ENCODE data around the gene CDC14B. TPM values are rescaled to one million over a fixed set of nuclear protein-coding genes. Genes with fewer than 3 reads are reported as not detected.
A peak's percentile ranks its signal among the peaks of the same experiment; 100 is the strongest.

The CDC14B gene
- total and polyA plus RNA-seq, 2 donors (not counting 1 experiment from before 2014, with no cell fraction given), result 2.8 to 8.5 TPM

- H3K4me1 Mint-ChIP-seq, result peaks cover 7% of the 10 kb centered on the region
- no peak overlapping the region for H3K4me2 ChIP-seq (replicated peaks; ENCODE audit: low read depth, low read length, poor library complexity, severe bottlenecking)
- POLR2A ChIA-PET, result no interaction called here
- peaks cover 0 to 41% (median 23%) of the 10 kb centered on the region in 4 experiments for H3K27me3 ChIP-seq (replicated peaks in 1 of 4; ENCODE audit: control extremely low read depth in 1 of 4, control insufficient read depth in 3 of 4, insufficient read depth in 4 of 4, low read length in 3 of 4)
- intact Hi-C loops (cut with micrococcal nuclease), result no loop called here
- ATAC-seq (ENCODE audit: low read depth), result no peak
- H3K9me3 ChIP-seq (ENCODE audit: control extremely low read depth in 1 of 3, control insufficient read depth in 2 of 3, insufficient read depth in 1 of 3, low read length in 2 of 3), result peaks cover 0 to 11% (median 0%) of the 10 kb centered on the region in 3 donors
- peaks cover 58% of the 10 kb centered on the region for H3K27me3 Mint-ChIP-seq
- H3K4me3 Mint-ChIP-seq, result peak overlapping the region; percentile 57
- H3K4me1 ChIP-seq (ENCODE audit: control insufficient read depth in 2 of 2, insufficient read depth in 2 of 2, low read length in 2 of 2), result peaks cover 11 to 14% of the 10 kb centered on the region in 2 donors
- DNase-seq, result peak; percentile 9
- H2AFZ ChIP-seq (ENCODE audit: insufficient read depth, low read depth, low read length, poor library complexity, severe bottlenecking), result no peak overlapping the region
- WGBS (ENCODE audit: insufficient coverage), result 94% methylated on average over 16 of the region's 22 CpGs
- CTCF ChIA-PET, result no interaction called here
- no peak overlapping the region for H3K9ac ChIP-seq (ENCODE audit: low read length)
- H4K20me1 ChIP-seq (ENCODE audit: control insufficient read depth, insufficient read depth, low read length, poor library complexity, severe bottlenecking), result no peaks in the 10 kb centered on the region
- H3K4me3 ChIP-seq (ENCODE audit: control extremely low read depth in 1 of 5, extremely low read depth in 1 of 5, insufficient read depth in 1 of 5, low read depth in 2 of 5, low read length in 4 of 5), result no peak overlapping the region
- no peak overlapping the region for H3K27ac ChIP-seq (ENCODE audit: low read length in 2 of 2)
- H3K79me2 ChIP-seq (ENCODE audit: control insufficient read depth, insufficient read depth, low read length), result no peaks in the 10 kb centered on the region
- TF ChIP-seq CTCF (IDR thresholded peaks at IDR 0.05) (no peak), EZH2 (IDR thresholded peaks at IDR 0.05; ENCODE audit: borderline replicate concordance, insufficient read depth, low read depth, low read length, poor library complexity, severe bottlenecking) (no peak)
- H3K9me3 Mint-ChIP-seq (ENCODE audit: insufficient read depth), result no peaks in the 10 kb centered on the region
- no peaks in the 10 kb centered on the region for H3K36me3 ChIP-seq (replicated peaks in 1 of 2; ENCODE audit: control extremely low read depth in 1 of 2, control insufficient read depth in 1 of 2, extremely low read depth in 1 of 2, insufficient read depth in 2 of 2, low read length in 1 of 2)
- H3K27ac Mint-ChIP-seq, result no peak overlapping the region
Observed at GRCh38 chr9:96617439-96618185, 2.0 kb downstream of the CDC14B start.

- Histone ChIP-seq H3K4me2 (replicated peaks; ENCODE audit: low read depth, low read length, poor library complexity, severe bottlenecking) (no peak overlapping the region), H3K4me3 (ENCODE audit: control extremely low read depth in 1 of 5, extremely low read depth in 1 of 5, insufficient read depth in 1 of 5, low read depth in 2 of 5, low read length in 4 of 5) (no peak overlapping the region), H3K9ac (ENCODE audit: low read length) (no peak overlapping the region), H2AFZ (ENCODE audit: insufficient read depth, low read depth, low read length, poor library complexity, severe bottlenecking) (no peak overlapping the region), H3K4me1 (ENCODE audit: control insufficient read depth in 2 of 2, insufficient read depth in 2 of 2, low read length in 2 of 2) (peaks cover 11 to 14% of the 10 kb centered on the region in 2 donors), H3K27ac (ENCODE audit: low read length in 2 of 2) (no peak overlapping the region), H3K9me3 (ENCODE audit: control extremely low read depth in 1 of 3, control insufficient read depth in 2 of 3, insufficient read depth in 1 of 3, low read length in 2 of 3) (peaks cover 0 to 11% (median 0%) of the 10 kb centered on the region in 3 donors), H3K36me3 (replicated peaks in 1 of 2; ENCODE audit: control extremely low read depth in 1 of 2, control insufficient read depth in 1 of 2, extremely low read depth in 1 of 2, insufficient read depth in 2 of 2, low read length in 1 of 2) (no peaks in the 10 kb centered on the region), H3K79me2 (ENCODE audit: control insufficient read depth, insufficient read depth, low read length) (no peaks in the 10 kb centered on the region), H4K20me1 (ENCODE audit: control insufficient read depth, insufficient read depth, low read length, poor library complexity, severe bottlenecking) (no peaks in the 10 kb centered on the region), H3K27me3 (replicated peaks in 1 of 4; ENCODE audit: control extremely low read depth in 1 of 4, control insufficient read depth in 3 of 4, insufficient read depth in 4 of 4, low read length in 3 of 4) (peaks cover 0 to 39% (median 27%) of the 10 kb centered on the region in 4 experiments)
- ChIA-PET CTCF (no interaction called here), POLR2A (no interaction called here)
- Mint-ChIP-seq H3K4me1 (peaks cover 7% of the 10 kb centered on the region), H3K27ac (no peak overlapping the region), H3K4me3 (no peak overlapping the region), H3K27me3 (peaks cover 64% of the 10 kb centered on the region), H3K9me3 (ENCODE audit: insufficient read depth) (no peaks in the 10 kb centered on the region)
- WGBS (ENCODE audit: insufficient coverage), result no CpG with 5 or more reads among the region's 7 CpGs
- ATAC-seq (ENCODE audit: low read depth) (no peak), DNase-seq (no peak)
- TF ChIP-seq EZH2 (IDR thresholded peaks at IDR 0.05; ENCODE audit: borderline replicate concordance, insufficient read depth, low read depth, low read length, poor library complexity, severe bottlenecking), result no peak
- TF ChIP-seq CTCF (IDR thresholded peaks at IDR 0.05), result no peak
- intact Hi-C loops (cut with micrococcal nuclease), result no loop called here
Observed at GRCh38 chr9:96616817-96617438, 2.7 kb downstream of the CDC14B start.

Data from B cell (primary cell).